HG02884 (cell line): ENCODE measurements around the gene DGKG.

Experiments used
- ATAC-seq: cut with Tn5 transposase; IDR thresholded peaks from one replicate; pipeline ENCODE4 v1.9.1; 2021; ENCODE audit warnings: mild to moderate bottlenecking, moderate library complexity; ENCODE audit not compliant: unreplicated experiment

The DGKG gene

DNA sequence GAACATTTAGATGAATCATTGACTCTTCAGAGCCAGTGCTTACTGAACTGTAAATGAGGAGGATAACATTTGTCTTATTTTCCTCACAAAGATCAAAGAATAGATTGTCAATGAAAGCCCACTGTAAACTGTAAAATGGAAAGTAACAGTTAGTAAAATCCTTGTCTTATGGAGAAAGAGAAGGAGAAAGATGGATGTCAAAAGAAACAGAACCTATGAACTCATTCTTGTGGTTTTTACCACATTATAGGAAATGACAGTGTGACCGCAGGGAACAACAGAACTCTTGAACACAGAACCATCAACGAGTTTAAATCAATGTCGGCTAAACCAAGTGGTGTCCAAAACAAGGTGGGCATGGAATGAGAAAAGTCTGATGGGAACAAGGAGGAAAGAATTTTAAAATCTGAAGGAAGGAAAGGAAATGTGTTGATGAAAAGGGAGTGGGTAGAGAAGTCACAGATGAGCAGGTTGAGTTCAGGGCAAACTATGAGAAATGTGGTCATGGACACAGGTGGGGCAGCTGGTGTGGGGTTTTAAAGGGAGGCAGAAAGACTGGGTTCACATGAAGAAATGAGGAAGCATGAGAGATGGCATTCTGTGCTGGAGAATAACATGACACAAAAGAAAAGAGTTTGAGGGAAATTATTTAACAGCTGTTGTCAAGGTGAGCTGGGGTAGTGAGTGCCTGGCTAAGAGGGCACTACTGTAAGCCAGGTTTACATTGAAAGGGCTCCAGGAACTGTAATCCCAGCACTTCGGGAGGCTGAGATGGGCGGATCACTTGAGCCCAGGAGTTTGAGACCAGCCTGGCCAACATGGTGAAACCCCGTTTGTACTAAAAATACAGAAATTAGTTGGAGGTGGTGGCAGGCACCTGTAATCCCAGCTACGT lies 210.7 kb downstream of the DGKG start:
- no peak for ATAC-seq

DNA sequence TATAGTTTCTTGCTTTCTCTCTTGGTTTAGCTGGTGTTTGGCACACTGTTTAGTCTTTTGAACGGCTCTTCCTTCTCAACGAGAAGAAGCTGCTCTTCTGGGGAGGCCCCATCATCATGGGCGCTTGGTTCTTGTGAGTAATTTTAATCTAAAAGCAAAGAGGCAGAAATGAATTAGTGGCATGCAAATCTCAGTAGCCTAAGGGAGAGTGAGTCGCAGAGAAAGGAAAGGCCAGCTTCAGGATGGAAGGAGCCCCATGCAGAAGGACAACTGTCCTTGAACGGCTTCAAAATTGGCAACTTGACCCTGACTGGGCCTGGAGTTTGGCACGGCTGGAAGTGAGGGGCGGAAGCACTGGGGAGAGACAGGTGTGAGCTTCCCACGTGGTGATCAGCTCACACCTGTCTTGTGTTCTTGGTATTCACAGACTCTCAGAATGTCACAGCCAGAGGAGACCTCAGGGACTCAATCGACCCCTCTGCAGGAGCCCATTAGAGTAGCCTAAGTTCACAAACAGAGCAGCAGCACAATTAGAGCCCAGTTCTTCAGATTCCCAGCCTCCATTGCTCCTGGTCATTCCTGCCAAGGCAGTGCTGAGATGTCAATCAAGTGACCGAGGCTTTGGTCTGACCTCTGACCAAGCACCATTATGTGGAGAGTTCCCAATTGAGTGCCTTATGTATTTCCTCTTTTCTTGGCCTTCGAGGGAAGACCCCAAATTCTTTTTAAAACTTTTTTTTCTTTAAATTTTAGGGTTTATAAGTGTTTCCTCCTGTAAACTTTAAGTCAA lies 211.8 kb downstream of the DGKG start:
- no peak for ATAC-seq

DNA sequence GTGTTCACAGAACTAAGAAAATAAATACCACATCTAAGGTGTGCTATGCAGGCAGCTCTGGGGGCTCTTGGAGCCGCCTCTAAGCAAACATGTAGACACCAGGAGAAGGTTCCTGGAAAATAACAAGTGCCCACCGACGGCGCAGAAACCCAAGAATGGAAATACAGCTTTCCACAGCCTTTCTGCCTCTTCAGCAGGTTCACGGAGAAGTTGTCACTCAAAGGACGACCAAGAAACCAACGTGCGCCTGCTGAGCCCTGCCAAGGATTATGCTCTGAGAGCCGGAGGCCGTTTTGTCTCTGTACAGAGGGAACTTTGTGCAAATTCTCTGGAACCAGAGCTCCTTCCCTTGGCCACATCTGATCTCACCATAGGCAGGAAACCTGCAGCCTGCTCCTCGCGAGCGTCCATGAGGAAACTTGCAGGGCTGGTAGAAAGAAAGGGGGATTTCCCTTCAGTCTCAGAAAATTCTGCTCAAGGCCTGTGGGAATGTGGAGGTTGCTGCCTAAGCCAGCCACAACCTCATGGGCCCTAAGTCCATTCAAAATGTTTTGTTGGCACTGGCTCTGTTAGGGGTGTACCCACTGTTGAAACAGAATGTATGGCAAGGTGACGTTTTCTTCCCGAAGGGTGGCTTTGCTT lies 212.6 kb downstream of the DGKG start:
- ATAC-seq: no peak

DNA sequence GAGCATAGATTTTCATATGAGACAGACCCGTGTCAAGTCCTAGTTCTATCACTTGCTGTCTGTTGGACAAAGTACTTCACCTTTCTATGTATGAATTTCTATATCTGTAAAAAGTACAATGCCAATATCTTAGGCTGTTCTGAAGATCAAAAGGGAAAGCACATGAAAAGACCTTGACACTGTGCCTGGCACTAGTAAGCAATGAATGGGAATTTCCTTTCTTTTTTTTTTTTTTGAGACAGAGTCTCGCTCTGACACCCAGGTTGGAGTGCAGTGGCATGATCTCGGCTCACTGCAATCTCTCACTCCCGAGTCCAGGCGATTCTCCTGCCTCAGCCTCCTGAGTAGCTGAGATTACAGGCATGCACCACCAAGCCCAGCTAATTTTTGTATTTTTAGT lies 217.8 kb downstream of the DGKG start:
- no peak for ATAC-seq

DNA sequence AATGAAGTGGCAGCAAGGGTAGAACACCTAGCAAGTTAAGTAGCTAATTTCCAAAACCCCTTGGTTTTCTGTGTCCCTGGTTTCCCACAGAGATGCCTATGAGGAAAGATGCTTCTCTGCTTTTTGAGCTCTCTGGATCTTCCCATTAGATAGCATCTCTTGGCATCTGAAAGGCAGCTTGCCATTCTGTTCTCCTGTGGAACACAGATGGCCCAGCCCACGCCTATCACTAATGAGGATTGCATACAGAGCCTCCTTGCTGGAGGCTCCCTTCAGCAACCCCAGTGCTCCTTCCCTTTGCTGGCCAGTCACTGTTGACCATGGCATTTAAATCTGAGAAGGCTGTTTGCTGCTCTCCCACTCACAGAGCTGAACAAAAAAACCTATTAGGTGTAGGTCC lies 218.8 kb downstream of the DGKG start:
- no peak for ATAC-seq

DNA sequence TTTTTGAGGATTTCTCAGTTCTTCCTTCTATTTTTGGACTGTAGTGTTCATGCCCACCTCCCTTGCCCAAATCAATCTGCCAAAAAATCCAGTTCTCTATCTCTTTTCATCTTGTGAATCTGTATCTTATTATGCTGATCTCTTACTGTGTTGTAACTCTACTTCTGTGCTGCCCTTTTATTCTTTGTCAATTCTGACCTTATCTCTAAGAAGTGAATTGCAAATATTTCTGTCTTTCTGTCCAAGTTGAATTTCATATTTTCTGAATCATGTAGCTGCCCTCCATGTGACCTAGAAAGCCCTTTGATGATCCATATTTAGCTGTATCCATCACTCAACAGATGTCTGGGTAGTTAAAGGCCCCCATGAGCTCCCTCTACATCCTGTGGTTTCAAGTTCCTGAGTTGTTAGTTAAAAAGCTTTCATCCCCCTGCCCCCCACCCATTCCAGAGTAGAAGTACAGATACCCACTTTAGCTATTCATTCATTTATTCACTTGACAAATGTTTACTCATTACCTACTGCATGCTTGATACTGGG lies 219.6 kb downstream of the DGKG start:
- ATAC-seq: no peak

DNA sequence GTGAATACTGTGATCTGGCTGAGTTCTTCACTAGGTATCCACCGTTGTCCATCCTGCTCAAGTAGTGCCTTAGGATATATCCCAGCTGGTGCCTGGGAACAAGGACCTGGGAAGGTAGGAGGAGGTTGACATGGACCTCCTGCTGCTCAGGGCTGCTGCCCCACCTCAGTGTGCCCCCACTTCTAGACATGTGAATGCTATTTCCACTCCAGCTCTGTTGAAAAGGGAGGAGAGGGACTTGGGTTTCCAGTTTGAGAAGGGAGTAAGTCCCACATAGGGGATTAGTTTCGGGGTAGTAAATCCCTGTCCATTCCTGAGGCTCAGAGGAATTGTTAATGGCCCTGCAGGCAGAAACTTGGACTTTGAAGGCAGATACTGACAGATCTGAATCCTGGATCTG lies 220.2 kb downstream of the DGKG start:
- ATAC-seq: no peak

DNA sequence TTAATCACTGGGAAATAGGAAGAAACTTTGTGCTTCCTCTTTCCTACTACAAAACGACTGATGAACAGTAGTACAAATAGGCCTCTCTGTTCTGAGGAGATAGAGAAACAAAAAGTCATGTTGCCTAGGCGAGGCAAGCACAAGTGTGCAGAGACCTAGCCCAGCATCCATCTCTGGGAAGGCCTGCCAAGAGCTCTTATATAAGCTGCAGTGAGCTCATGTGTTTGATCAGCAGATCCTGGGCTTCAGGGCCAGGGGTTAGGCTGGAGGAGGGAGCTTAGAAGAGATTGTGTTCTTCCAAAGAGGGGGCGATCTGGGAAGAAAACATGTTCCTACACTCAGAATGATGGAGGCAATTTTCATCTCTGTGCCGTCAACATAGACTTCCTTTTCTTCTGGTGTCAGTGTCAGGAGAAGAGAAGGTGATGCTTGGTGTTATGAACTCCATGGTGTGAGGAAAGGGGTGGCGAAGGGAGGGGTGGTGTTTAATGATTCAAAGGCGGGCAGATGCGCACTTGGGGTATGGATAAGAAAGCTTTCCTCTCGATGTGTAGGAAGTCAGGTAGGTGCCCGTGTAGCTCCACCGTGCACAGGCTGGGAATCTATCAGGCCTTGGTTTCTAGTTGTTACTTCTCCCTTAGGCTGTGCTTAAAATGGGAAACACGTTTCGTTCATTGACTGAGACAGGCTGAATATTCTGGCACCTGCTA lies 223.6 kb downstream of the DGKG start:
- no peak for ATAC-seq

DNA sequence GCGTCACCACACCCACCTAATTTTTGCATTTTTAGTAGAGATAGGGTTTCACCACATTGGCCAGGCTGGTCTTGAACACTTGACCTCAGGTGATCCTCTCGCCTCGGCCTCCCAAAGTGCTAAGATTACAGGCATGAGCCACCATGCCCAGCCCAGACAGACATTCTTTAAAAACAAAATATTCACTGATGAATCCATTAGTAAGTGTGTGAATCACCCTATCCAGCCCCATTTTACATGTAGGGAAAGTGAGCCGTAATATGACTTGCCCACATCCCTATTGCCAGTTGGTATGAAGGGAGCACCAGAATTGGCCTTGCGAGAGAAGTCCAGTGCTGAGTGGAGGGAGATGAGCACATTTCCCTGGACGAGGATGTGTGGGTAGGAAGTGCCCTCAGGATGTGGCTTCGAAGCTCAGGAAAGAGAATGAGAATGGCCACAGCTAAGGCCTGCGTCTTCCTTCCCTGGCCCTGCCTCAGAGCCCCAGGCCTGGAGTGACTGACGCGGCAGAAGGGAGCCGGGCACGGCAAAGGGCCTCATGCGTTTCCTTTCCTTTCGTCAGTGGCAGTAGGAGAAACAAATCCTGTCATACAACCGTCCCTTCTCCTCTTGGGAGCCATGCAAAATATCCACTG lies 224.9 kb downstream of the DGKG start:
- no peak for ATAC-seq

DNA sequence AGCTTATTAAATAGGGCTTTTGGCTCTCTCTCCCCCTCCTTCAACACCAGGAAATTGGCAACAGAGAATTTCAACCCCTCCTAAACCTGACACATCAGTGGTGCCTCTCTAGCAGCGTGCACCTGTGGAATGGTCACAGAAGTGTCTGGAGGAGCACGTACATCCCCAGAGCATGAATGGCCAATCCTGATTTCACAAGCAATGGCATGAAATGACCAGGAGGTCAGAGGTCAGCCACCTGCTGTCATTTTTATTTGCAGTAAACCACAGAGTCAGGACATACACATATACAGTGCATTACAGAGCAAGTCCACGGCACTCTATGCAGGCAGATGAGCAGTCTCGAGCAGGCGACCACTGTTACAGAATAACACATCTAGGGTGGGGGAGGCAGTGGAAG lies 228.1 kb downstream of the DGKG start:
- ATAC-seq: no peak

DNA sequence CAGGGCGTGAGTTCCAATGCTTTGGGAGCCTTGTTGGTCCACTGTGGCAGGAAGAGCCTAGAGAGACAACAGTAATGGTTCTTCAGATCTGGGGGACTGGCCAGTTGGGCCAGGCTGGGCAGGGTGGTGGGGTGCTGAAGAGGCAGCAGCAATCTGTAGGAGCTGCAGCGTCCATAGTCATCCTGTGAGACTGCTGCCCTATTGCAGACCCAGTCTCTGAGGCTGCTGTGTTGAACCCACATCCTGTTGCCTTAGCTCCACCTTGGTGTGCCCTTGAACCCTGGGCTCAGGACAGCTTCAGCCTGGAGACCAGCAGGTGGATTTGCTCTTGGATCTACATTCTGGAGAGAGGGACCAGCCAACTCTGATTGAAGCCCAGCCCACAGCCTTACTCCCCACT lies 229.5 kb downstream of the DGKG start:
- ATAC-seq: no peak

DNA sequence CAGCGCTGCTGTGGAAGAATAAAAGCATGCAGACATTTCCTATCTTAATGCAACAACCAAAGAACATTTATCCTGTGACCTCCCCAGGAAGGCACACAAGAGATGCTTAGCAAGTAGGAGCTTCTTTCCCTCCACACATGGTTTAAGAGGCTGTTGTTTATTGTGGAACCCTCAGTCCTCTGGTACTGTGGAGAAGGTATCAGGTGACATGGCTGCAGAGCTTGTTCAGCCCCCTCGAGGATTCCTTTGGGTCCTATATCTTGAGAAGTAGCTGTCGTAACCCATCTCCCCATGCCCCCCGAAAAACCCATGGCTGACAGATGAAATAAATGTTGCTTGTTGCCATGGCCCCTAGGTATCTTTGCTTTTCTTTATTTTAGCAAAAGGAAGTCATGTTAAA lies 232.8 kb downstream of the DGKG start:
- ATAC-seq: no peak

DNA sequence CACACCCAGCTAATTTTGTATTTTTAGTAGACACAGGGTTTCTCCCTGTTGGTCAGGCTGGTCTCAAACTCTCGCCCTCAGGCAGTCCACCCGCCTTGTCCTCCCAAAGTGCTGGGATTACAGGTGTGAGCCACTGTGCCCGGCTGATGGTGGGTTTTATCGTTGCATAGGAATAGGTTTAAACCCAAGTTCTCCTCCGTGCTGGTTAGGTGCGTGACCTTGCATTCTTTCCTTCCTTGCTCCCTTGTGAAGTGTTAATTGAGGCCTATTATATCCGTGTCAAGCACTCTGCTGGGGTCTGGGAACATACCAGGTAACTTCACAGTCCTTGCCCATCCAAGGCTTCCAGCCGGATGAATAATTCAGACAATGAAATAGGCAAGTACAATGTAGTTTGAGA lies 233.9 kb downstream of the DGKG start:
- ATAC-seq: no peak

DNA sequence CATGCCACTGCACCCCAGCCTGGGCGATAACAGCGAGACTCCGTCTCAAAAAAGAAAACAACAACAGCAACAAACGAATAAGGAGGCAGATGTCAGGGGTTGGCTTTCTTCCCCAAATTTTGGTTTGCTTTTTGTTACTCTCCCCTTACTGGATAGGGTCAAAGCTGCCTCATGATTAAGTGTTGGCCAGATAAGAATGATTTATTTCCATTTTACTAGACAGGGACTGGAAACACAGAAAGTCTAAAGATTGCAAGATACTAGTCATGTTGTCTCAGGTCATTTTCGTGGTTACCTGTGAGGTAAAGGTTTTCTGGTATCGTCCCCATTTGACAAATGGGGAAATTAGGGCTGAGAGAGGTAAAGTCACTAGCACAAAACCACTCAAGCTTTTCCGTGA lies 234.6 kb downstream of the DGKG start:
- no peak for ATAC-seq

DNA sequence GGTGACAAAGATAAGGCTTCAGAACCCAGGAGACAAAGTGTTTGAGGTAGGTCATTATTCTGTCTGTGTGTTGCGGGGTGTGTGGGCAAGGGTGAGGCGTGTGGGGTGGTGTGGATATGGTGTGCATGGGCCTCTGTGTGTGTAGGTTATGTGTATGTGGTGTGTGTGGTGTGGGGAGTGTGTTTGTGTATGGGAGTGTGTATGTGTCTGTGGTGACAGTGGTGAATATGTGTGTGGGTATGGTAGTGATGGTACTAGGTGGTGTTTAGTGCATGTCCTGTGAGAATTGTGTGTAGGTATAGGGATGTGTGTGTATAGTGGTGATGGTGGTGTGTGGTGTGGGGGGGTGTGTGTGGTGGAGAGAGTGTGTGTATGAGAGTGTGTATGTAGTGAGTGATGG lies 236.9 kb downstream of the DGKG start:
- ATAC-seq: no peak

DNA sequence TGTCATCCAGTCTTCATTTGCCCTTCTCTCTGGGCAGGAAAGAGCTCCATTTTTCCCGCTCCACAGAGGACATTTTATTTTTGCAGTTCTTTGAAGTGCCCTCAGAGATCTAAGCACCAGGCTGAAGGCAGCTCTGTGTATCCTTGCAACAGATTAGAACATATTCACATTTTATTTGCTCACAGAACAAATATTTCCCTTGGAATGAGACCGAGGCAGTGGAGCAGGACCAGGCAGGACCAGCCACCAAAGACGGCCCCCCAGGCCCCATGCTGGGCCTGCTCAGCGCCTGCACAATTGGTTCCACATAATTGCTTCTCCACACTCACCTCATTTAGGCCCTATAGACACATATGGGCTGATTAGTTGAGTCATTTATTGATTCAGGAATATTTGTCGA lies 237.4 kb downstream of the DGKG start:
- no peak for ATAC-seq

DNA sequence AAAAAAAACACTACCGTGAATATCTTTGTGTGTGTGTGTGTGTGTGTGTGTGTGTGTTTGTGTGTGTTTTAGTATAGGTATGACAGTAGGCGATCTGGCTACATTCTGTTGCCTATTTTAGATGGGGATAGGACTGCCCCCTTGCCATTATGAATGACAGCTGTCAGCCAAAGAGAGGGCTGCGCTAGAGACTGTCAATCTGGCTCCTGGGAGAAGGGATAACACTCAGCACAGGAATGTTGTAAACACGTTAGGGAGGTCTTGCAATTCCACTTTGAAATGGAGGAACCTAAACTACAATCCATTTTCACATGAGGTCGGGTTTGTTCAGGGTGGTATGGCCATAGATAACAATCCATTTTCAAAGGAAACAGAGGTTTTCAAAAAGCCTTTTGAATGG lies 239.0 kb downstream of the DGKG start:
- no peak for ATAC-seq

DNA sequence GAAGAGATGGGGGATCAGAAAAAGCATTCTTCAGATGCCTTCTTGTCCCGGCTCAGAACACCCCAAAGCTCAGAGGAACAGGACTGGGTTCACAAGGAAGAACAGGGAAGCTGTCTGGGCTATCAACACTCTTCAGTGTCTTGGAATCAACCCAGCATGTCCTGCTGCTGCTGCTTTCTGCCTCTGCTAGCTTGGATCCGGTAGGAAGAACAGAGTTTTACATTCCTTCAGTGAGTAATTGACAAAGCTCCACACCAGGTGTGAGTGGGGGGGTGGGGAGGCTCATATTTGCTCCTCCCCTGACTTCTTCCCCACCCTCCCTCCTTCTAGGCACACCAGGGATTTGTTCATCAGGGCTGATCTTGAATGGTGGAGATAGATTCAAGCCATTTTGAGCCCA lies 240.1 kb downstream of the DGKG start:
- no peak for ATAC-seq

DNA sequence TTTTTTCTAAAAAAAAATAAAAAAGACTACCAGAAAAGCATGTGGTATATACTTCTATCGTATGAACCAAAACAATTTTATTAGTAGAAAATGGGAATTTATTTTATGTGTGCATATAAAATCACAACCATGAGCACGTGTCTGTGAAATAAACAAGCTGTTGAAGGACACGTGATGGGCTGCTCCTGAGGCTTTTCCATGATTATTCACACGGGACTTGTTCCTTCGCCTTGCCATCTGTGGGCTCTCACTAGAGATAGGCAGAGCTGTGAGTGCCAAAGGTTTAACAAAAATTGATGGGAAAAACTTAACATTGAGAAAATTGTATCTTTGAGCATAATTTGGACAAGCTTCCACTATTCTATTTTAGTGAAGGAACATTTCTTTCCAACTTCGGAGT lies 240.8 kb downstream of the DGKG start:
- ATAC-seq: no peak

DNA sequence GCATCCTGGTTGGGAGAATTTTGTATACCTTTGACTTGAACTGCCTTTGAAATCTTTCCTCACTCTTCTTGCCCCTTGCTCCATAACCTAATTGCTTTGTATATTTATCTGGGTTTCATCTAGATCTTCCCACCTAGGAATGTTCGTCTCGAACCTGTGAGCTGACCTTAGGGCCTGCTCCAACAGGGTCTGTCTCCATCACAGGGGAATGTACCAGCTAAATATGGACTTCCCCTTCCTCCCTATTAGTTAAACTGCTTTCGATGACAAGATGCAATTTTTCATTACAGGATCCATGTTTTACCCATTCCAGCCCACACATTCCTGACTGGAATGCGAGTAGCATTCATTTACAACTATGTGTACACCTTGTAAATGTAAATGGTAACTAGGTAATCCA lies 242.5 kb downstream of the DGKG start:
- ATAC-seq: no peak
